ENCODE results near the gene PDCD7.

The PDCD7 gene

DNA sequence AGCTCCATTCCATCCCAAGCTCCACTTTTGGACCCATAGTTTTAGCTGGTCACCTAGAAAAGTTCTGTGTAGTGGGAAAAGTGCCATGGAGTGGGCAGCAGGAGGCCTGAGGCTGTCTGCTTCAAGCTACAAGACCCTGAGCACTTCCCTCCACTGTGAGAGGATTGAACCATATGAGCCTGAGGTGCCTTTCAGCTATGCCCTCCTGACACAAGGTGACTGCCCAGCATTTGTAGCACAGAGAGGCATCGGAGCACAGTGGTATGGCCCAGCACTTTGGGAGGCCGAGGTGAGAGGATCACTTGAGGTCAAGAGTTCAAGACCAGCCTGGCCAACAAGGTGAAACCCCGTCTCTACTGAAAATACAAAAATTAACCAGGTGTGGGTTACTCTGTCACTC, 61.0 kb downstream of the PDCD7 start:
- Histone ChIP-seq H2AFZ (ENCODE audit: low read length, unreplicated experiment) (no peak overlapping the region), H3K27me3 (ENCODE audit: insufficient read depth, low read length) (peaks cover 12% of the 10 kb centered on the region), H3K27ac (ENCODE audit: low read depth, low read length) (no peak overlapping the region), H3K4me1 (ENCODE audit: control insufficient read depth, insufficient read depth, low read length, unreplicated experiment) (peaks cover 38% of the 10 kb centered on the region), H3K4me3 (ENCODE audit: low read depth, low read length) (no peak overlapping the region), H3K79me2 (ENCODE audit: control insufficient read depth, insufficient read depth, low read length, unreplicated experiment) (no peaks in the 10 kb centered on the region), H3K36me3 (ENCODE audit: insufficient read depth, low read length) (no peaks in the 10 kb centered on the region)

DNA sequence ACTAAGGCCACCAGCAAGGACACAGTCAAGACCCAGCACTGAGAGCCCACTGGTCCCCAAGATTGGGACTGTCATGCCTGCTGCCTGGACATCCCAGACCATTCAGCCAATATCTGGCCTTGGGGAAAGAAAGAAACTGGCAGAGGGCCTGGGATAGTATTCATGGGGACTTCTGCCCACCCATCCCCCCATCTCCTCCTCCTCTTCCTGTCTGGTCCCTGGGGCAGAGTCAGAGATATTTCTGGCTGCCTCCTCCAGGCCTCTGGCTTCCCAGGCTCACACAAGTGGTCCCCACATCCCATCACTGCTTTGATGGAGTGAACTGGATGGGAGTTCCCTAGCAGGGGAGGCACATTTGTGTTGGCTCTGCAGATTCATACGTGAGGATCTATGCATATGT, 61.6 kb downstream of the PDCD7 start:
- H3K27me3 ChIP-seq (ENCODE audit: insufficient read depth, low read length), result peaks cover 14% of the 10 kb centered on the region
- peaks cover 38% of the 10 kb centered on the region for H3K4me1 ChIP-seq (ENCODE audit: control insufficient read depth, insufficient read depth, low read length, unreplicated experiment)
- H3K36me3 ChIP-seq (ENCODE audit: insufficient read depth, low read length), result no peaks in the 10 kb centered on the region
- no peak overlapping the region for H2AFZ ChIP-seq (ENCODE audit: low read length, unreplicated experiment)
- H3K79me2 ChIP-seq (ENCODE audit: control insufficient read depth, insufficient read depth, low read length, unreplicated experiment), result no peaks in the 10 kb centered on the region
- no peak overlapping the region for H3K27ac ChIP-seq (ENCODE audit: low read depth, low read length)
- H3K4me3 ChIP-seq (ENCODE audit: low read depth, low read length), result no peak overlapping the region

DNA sequence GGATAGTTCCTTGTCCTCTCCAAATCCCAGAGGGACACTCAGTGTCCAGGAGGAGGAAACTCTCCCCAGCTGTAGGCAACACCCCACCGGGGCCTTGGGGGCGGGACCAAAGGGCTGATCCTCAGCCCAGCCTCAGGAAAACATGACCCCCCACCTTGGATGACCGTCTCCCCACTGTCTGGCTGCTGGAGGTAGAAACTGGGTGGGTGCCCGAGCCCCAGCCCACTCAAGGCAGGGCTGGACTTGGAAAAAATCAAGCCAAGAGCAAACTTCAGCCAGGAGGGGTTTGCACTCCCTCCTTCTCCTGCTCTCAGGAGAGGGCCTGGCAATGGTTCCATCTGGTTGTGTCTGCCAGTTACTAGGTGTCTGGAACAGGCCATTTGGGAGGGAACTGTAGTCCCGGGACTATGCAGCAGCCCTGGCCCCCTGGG, 62.2 kb downstream of the PDCD7 start:
- H3K4me3 ChIP-seq (ENCODE audit: low read depth, low read length), result no peak overlapping the region
- no peak overlapping the region for H2AFZ ChIP-seq (ENCODE audit: low read length, unreplicated experiment)
- no peaks in the 10 kb centered on the region for H3K79me2 ChIP-seq (ENCODE audit: control insufficient read depth, insufficient read depth, low read length, unreplicated experiment)
- peaks cover 38% of the 10 kb centered on the region for H3K4me1 ChIP-seq (ENCODE audit: control insufficient read depth, insufficient read depth, low read length, unreplicated experiment)
- H3K27ac ChIP-seq (ENCODE audit: low read depth, low read length), result no peak overlapping the region
- H3K27me3 ChIP-seq (ENCODE audit: insufficient read depth, low read length), result peaks cover 20% of the 10 kb centered on the region
- no peaks in the 10 kb centered on the region for H3K36me3 ChIP-seq (ENCODE audit: insufficient read depth, low read length)

DNA sequence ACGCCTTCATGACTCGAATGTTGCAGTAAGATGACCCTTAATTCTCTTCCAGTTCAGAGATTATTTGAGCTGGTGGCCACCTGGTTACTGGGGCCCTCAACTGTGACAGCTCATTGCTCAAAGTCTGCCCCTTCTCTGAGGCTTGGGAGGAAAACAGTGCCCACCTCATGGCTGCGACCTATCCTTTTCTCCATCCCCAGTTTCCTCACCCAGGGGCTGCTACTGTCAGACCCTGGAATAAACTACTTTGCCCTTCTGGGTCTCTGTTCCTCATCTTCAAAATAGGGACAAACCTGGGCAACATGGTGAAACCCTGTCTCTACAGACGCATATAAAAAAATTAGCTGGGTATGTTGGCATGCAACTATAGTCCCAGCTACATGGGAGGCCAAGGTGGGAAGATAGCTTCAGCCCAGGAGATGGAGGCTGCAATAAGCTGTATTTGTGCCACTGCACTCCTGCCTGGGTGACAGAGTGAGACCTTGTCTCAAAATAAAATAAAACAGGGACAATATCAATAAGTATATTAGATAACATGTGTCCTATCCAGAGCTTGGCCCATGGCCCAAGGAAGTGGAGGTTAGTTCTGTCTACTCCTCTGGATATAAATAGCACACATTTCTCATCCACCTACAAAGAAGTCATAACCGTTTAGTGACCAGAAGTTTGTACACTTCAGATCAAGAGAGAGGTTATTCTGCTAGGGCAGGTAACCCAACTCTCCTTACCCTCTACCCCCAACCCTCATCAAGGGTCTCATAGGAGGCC, 63.6 kb downstream of the PDCD7 start:
- Histone ChIP-seq H3K4me1 (ENCODE audit: control insufficient read depth, insufficient read depth, low read length, unreplicated experiment) (peaks cover 38% of the 10 kb centered on the region), H3K79me2 (ENCODE audit: control insufficient read depth, insufficient read depth, low read length, unreplicated experiment) (no peaks in the 10 kb centered on the region), H3K36me3 (ENCODE audit: insufficient read depth, low read length) (no peaks in the 10 kb centered on the region), H3K4me3 (ENCODE audit: low read depth, low read length) (no peak overlapping the region), H3K27me3 (ENCODE audit: insufficient read depth, low read length) (peaks cover 30% of the 10 kb centered on the region), H2AFZ (ENCODE audit: low read length, unreplicated experiment) (no peak overlapping the region), H3K27ac (ENCODE audit: low read depth, low read length) (no peak overlapping the region)

DNA sequence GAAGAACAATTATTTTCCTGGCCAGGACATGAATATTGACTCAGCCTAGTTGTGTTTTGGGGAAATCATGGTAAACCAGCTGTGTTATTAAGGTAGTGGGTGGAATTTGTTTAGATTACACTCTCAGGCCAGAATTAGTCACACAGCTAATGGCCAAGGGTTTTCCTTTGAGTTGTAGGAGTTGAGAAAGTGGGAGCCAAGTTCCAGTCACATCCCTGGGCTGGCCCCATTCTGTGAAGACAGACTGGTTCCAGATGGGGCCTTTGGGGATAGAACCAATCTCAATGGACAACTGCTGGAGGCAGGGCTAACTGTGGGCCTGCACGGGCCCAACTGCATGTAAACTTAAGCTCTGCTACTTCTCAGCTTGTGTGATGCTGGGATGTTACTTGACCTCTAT, 64.4 kb downstream of the PDCD7 start:
- peaks cover 38% of the 10 kb centered on the region for H3K4me1 ChIP-seq (ENCODE audit: control insufficient read depth, insufficient read depth, low read length, unreplicated experiment)
- no peak overlapping the region for H2AFZ ChIP-seq (ENCODE audit: low read length, unreplicated experiment)
- H3K27ac ChIP-seq (ENCODE audit: low read depth, low read length), result no peak overlapping the region

DNA sequence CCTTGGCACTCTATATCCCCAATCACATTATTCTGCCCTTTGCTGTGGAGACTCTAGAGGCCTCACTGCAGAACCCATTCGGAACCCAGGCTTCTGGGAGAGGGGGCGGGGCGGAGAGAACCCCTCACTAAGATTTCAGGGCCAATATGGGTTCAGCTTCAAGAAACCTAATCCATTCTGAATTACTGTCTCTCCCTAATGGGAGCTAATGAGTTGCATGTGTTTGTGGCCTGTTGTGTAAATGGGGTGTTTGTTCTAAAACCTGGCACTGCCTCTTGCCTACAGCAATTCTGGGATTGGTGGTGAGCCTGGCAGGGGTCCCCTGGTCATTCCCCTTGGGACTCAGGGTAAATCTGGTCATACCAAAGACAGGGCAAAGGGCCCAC, 65.2 kb downstream of the PDCD7 start:
- Histone ChIP-seq H3K27me3 (ENCODE audit: insufficient read depth, low read length) (peaks cover 30% of the 10 kb centered on the region), H3K4me1 (ENCODE audit: control insufficient read depth, insufficient read depth, low read length, unreplicated experiment) (peaks cover 38% of the 10 kb centered on the region), H3K4me3 (ENCODE audit: low read depth, low read length) (no peak overlapping the region), H2AFZ (ENCODE audit: low read length, unreplicated experiment) (no peak overlapping the region), H3K27ac (ENCODE audit: low read depth, low read length) (no peak overlapping the region), H3K36me3 (ENCODE audit: insufficient read depth, low read length) (no peaks in the 10 kb centered on the region), H3K79me2 (ENCODE audit: control insufficient read depth, insufficient read depth, low read length, unreplicated experiment) (no peaks in the 10 kb centered on the region)

More for the DNA sequence above, 64.4 kb downstream of the PDCD7 start:
- no peaks in the 10 kb centered on the region for H3K79me2 ChIP-seq (ENCODE audit: control insufficient read depth, insufficient read depth, low read length, unreplicated experiment)
- peaks cover 30% of the 10 kb centered on the region for H3K27me3 ChIP-seq (ENCODE audit: insufficient read depth, low read length)
- H3K4me3 ChIP-seq (ENCODE audit: low read depth, low read length), result no peak overlapping the region
- H3K36me3 ChIP-seq (ENCODE audit: insufficient read depth, low read length), result no peaks in the 10 kb centered on the region

DNA sequence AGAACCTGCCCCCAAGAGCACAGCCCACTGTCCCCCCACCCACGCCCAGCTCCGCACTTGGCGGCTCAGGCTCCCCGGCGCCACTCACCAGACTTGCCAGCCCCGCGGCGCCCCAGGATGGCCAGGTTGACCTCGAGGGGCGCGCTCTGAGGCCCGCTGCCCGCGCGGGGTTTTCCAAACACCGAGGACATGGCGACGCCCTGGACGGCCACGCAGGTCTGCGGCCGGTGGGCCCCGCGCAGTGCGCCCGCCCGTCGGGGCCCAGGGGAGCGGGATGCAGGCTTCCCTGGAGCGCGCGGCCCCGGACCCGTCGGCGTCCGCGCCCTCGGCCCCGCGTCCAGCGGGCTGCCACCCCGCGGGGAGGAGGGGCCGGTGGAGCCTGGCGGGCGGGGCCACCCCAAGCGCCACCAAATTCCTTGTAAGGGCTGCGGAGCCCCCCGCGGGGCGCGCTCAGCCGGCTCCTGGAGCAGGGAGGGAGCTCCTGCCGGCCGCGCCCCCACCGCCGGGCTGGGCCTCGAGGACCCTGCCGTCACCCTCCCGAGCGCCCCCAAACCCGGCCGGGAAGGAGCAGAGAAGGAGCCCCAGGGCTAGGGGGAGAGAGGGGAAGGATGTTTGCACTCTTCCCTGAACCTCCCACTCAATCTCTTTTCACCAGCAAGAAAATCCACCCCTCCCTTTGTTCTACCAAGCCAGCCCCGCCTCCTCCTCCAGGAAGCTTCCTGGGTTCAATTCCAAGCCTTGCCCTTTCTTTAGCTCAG, 65.8 kb downstream of the PDCD7 start, which contains the start of gene RASL12:
Gene RASL12, minus strand, starts transcription at position 347 of the 758 bp plus-strand sequence. Its CDS starts 156 bp downstream, at position 191.
- Histone ChIP-seq H3K4me1 (ENCODE audit: control insufficient read depth, insufficient read depth, low read length, unreplicated experiment) (peaks cover 38% of the 10 kb centered on the region), H2AFZ (ENCODE audit: low read length, unreplicated experiment) (no peak within 1 kb of the TSS), H3K4me3 (ENCODE audit: low read depth, low read length) (peak within 1 kb of the TSS; percentile 52; the same call in 1 of the 2 replicates), H3K36me3 (ENCODE audit: insufficient read depth, low read length) (no peaks in the 10 kb centered on the region), H3K27me3 (ENCODE audit: insufficient read depth, low read length) (peaks cover 30% of the 10 kb centered on the region), H3K27ac (ENCODE audit: low read depth, low read length) (no peak within 1 kb of the TSS), H3K79me2 (ENCODE audit: control insufficient read depth, insufficient read depth, low read length, unreplicated experiment) (no peaks in the 10 kb centered on the region)

All from ACC112 (cell line).